Renal cortex interstitium (tissue), 11 donors: ENCODE data around the gene G6PC3. TPM values are rescaled to one million over a fixed set of nuclear protein-coding genes. Genes with fewer than 3 reads are reported as not detected.
"Not testable (repeated sequence)": the region's sequence is repeated elsewhere in the genome, so short reads cannot be mapped to it uniquely, and the experiment has no call there.

ENCODE experiments used
- DNase-seq, 11 donors: peaks; one replicate each; pipeline ENCODE4 v3.0.0-alpha.2; 2013; ENCODE audit warnings: low read depth in 9 of 11, low spot score in 4 of 11; ENCODE audit errors: extremely low read depth in 1 of 11
- polyA plus RNA-seq, 3 donors: library from polyadenylated mRNA; unstranded; fragments of 120-200 nt; gene quantifications; one replicate each; pipeline ENCODE4 v1.2.1, GENCODE V29; 2013; ENCODE audit not compliant: insufficient read length in 3 of 3

The G6PC3 gene
- polyA plus RNA-seq, 3 donors: 73.8 to 90.2 (median 84.7) TPM

DNA sequence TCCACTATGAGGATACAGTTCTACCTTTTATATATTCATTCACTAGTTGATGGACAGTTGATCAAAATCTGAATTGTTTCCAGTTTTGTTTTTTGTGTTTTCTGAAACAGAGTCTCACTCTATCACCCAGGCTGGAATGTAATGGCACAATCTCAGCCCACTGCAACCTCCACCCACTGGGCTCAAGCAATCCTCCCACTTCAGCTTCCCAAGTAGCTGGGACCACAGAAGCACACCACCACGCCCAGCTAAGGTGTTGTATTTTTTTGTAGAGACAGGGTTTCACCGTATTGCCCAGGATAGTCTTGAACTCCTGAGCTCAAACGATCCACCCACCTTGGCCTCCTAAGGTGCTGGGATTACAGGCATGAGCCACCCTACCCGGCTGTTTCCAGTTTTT, 25.0 kb upstream of the G6PC3 start:
- DNase-seq: no peak

DNA sequence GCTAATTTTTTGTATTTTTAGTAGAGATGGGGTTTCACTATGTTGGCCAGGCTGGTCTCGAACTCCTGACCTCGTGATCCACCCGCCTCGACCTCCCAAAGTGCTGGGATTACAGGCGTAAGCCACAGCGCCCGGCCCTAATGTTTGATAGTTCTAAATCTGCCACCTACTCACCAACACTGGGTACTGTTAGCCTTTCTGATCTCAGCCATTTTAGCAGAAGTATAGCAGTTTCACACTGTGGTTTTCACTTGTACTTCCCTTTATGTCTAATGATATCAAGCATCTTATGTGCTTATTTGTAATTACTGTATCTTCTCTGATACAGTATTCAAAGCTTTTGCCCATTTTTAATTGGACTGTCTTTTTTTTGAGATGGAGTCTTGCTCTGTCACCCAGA, 23.6 kb upstream of the G6PC3 start:
- DNase-seq: not testable (repeated sequence)

- DNase-seq: no peak
These were observed 21.1 kb upstream of the G6PC3 start for GRCh38 chr17:44049294-44050060.

GRCh38 chr17:44053125-44053872, 17.2 kb upstream of the G6PC3 start:
- no peak for DNase-seq

- no peak for DNase-seq
These were observed 11.2 kb upstream of the G6PC3 start for GRCh38 chr17:44059101-44059892.

- DNase-seq: no peak
These were observed 9.1 kb upstream of the G6PC3 start for GRCh38 chr17:44061446-44061845.

DNA sequence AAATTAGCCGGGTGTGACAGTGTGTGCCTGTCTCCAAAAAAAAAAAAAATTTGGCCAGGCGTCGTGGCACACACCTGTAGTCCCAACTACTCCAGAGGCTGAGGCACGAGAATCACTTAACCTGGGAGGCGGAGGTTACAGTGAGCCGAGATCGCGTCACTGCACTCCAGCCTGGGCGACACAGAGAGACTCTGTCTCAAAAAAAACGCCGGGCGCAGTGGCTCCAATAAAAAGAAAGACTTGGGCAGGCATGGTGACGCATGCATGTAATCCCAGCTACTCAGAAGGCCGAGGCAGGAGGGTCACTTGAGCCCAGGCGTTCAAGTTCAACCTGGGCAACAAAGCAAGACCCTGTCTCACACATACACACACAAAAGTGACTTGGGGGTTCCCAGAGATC, 7.7 kb upstream of the G6PC3 start:
- DNase-seq: no peak

DNA sequence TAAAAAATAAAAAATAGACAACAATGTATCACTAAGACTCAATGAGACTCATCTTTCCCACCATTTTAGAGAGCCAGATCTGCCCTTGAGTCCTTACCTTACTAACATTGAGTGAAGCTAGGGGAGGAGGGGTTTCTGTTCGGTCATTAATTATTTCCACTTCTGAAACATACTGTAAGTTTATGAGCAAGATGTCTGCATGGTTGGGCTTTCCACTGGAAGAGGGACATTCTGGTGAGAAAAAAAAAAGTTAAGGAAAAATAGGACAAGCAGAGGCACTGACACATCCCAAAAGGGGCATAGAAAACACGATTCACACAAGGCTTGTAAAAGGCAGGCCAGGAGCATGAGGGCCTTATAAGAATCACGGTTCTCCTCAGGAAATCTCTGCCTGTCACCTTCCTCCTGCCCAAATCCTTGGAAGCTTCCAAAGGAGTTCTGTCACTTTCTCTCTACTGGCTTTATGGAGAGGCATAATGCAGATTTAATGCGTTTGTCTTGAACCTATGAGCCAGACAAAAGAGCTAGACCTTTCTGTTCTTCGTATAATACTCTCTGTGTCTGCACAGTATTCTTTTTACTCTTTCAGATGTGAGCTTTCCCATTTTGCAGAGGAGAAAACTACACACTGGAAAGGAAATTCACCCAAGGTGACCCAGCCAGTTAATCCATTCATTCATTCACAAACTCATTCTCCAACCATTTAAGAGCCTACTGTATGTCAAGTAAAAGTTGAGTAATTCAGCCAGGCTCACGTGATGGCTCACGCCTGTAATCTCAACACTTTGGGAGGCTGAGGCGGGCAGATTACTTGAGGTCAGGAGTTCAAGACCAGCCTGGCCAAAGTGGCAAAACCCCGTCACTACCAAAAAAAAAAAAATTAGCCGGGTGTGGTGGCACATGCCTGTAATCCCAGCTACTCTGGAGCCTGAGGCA, 6.6 kb upstream of the G6PC3 start:
- no peak for DNase-seq

GRCh38 chr17:44065668-44066203, 4.8 kb upstream of the G6PC3 start:
- DNase-seq: no peak

DNA sequence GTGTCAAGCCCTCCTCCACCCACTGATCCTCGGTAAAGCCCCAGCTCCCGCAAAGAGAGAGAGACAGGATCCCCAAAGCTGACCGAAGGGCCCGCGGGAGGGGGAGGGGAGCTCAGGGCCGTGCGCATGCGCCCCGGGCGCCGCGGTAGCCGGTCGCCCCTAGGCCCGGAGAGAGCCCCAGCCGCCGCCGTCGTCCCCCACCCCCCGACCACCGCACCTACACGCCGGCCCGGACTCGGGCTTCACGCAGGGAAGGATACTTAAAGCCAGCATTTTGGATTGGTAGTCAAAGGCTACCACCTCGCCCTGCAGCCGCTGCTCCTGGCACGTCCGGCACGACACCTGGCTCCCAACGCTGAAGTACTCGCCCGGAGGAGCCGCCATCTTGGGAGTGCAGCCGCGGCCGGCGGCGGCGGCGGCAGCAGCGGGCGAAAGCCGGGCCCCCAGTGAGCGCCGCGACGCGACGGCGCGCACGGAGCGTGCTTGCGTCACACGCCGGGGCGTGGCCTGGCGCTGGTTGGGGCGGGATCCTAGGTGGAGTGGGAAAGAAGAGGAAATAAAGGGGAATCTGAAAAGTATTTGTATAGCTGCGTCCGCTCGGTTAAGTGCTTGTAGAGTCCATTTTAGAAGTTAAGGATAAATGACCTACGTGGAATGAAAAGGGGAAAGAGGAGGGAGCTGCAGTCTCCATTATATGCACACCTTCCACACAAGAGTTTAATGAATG, 4.2 kb upstream of the G6PC3 start, which contains the start of gene LSM12:
Gene LSM12, minus strand, starts transcription at position 468 of the 727 bp plus-strand sequence. Its CDS starts 84 bp downstream, at position 384.
- DNase-seq: peak; percentile 82 to 92 (median 89)

- no peak for DNase-seq
These were observed 3.0 kb upstream of the G6PC3 start for GRCh38 chr17:44067545-44067940.

DNA sequence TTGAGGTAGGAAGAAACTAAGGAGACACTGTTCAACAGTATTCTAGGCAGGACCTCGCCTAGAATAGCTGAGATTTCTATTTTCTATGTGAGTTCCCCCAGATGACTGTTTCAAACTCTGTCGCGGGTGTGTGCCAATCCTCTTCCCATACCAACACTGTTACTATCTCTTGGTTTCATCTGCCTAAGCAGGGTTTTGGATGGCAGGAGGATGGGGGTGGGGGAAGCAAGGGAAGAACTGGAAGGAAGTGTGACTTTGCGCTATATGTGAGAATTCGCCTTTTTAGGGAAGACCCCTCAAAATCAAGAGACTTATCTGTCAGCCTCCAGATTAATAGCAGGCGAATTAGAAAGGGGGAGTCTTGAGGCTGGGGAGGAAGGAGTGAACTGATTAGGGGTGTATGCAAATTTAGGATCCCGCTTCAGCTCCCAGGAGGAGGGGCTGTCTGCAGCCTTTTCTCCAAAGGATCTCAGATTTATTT, 521 bp upstream of the G6PC3 start:
- DNase-seq: no peak

GRCh38 chr17:44071198-44071520, 624 bp downstream of the G6PC3 start:
- no peak for DNase-seq

DNA sequence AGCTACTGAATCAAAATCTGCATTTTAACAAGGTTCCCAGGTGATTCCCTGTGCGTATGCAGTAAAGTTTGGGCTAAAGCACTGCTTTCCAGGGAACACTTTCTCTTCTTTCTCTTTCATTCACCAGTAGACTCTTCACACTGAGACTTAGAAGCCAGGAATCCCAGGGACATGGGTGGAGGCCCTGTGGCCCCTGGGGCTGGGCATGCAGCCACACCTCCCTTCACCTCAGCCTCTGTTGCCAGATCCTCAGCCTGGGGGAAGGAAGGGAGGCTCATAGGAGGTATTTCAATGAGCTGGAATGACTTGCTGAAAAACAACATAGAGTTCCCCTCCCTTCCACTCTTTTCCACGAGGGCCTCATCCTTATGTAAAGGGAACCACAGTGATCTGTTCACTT, 1.2 kb downstream of the G6PC3 start:
- no peak for DNase-seq

DNA sequence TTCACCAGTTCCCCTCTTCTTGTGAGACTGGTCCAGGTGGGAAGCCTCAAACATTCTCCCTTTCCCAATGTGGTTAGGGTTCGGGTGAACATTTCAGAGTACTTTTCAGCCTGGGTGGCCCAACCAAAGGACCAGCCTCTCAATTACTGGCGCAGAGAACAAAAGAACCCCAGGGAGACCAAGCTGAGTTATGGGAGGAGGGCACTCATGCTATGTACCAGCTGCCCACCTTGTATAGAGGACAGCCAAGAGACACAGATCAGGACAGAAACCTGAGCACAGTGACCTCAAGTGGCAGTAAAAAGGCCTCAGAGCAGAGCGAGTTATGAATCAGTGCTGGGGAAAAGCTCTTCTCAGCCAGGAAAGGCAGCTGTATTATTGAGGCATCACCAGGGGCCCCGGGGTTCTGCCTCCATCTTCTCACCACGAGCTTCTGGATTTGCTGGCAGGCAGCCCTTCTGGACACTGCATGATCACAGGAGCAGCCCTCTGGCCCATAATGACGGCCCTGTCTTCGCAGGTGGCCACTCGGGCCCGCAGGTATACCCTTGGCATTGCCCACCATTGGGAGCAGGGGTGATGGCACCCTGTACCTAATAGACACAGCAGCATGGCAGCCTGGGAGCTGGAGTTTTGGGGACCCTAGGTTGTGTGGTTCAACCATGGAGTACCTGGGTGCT, 3.8 kb downstream of the G6PC3 start:
- no peak for DNase-seq

GRCh38 chr17:44074911-44075285, 4.4 kb downstream of the G6PC3 start:
- DNase-seq: no peak

- no peak for DNase-seq
These were observed 5.2 kb downstream of the G6PC3 start for GRCh38 chr17:44075598-44076293.
